Skeletal muscle satellite cell (primary cell): Measurements from ENCODE around the gene STRBP.
"Not testable (repeated sequence)": the region's sequence is repeated elsewhere in the genome, so short reads cannot be mapped to it uniquely, and the experiment has no call there.

Source experiments
- H3K27me3 ChIP-seq: 2 replicates; pipeline ENCODE4 v1.7.0; 2013; ENCODE audit warnings: low read length; ENCODE audit not compliant: control insufficient read depth, insufficient read depth
- H3K36me3 ChIP-seq: 2 replicates; pipeline ENCODE4 v1.7.0; 2013; ENCODE audit warnings: mild to moderate bottlenecking, control low read depth, low read length; ENCODE audit not compliant: insufficient read depth
- H3K4me1 ChIP-seq: 2 replicates; pipeline ENCODE4 v1.7.0; 2013; ENCODE audit warnings: low read length; ENCODE audit not compliant: control insufficient read depth, insufficient read depth
- H3K4me2 ChIP-seq: 2 replicates; pipeline ENCODE4 v1.7.0; 2013; ENCODE audit warnings: mild to moderate bottlenecking, low read length
- H3K4me3 ChIP-seq: 2 replicates; pipeline ENCODE4 v1.7.0; 2013; ENCODE audit warnings: low read length
- H3K9ac ChIP-seq: 2 replicates; pipeline ENCODE4 v1.7.0; 2013; ENCODE audit warnings: mild to moderate bottlenecking, low read depth, low read length, moderate library complexity
- H3K9me3 ChIP-seq: replicated peaks from 2 replicates; pipeline ENCODE4 v1.7.0; 2013; ENCODE audit warnings: mild to moderate bottlenecking, control low read depth, low read length

STRBP gene

DNA sequence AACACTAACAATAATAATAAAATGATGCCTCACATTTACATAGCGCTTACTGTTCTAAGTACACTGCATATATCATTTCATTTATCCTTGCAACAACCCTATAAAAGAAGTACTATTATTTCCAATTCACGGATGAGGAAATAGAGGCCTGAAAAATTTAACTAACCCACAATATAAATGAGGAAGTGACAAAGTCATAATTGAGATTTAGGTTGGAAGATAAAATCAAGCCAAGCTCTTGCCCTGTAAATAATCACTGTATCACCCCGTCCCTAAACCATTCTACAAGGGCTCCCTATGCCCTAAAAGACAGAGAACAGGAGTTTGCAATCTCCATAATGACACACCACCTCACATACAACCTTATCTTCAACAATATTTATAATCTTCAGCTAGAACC, 49.6 kb downstream of the STRBP start:
- Histone ChIP-seq H3K9me3 (no peaks in the 10 kb centered on the region), H3K4me2 (no peak overlapping the region), H3K4me3 (no peak overlapping the region)

GRCh38 chr9:123217128-123217654, 51.2 kb downstream of the STRBP start:
- no peaks in the 10 kb centered on the region for H3K9me3 ChIP-seq
- H3K27me3 ChIP-seq = no peaks in the 10 kb centered on the region
- H3K9ac ChIP-seq = no peak overlapping the region
- H3K4me1 ChIP-seq = peaks cover 11% of the 10 kb centered on the region
- no peaks in the 10 kb centered on the region for H3K36me3 ChIP-seq
- H3K4me3 ChIP-seq = no peak overlapping the region
- H3K4me2 ChIP-seq = peak overlapping the region; percentile 25

More for the DNA sequence above, 49.6 kb downstream of the STRBP start:
- H3K4me1 ChIP-seq = peaks cover 11% of the 10 kb centered on the region
- no peaks in the 10 kb centered on the region for H3K27me3 ChIP-seq
- no peak overlapping the region for H3K9ac ChIP-seq
- no peaks in the 10 kb centered on the region for H3K36me3 ChIP-seq

- Histone ChIP-seq H3K27me3 (no peaks in the 10 kb centered on the region), H3K4me2 (no peak overlapping the region), H3K9ac (no peak overlapping the region), H3K4me1 (peaks cover 11% of the 10 kb centered on the region), H3K9me3 (no peaks in the 10 kb centered on the region), H3K36me3 (no peaks in the 10 kb centered on the region), H3K4me3 (no peak overlapping the region)
Observed at GRCh38 chr9:123216251-123216797, 52.1 kb downstream of the STRBP start.

DNA sequence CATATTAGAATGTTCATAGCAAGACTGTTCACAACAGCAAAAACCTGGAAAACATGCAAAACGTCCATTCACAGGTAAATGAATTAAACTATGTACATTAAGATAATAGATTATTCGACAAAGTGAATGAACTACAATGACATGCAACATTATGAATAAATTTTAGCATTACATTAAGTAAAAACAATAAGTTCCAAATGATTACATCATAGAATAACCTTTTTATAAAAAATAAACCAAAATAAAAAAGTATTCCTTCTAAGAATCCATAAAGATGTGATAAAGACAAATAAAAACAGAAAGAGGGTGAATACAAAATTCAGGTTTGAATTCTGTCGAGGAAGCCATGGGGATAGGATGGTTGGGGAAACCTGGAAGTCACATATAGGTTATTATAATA, 57.3 kb downstream of the STRBP start:
- Histone ChIP-seq H3K4me3 (no peak overlapping the region), H3K36me3 (no peaks in the 10 kb centered on the region), H3K27me3 (no peaks in the 10 kb centered on the region), H3K9ac (no peak overlapping the region), H3K4me1 (no peaks in the 10 kb centered on the region), H3K9me3 (no peaks in the 10 kb centered on the region), H3K4me2 (no peak overlapping the region)

DNA sequence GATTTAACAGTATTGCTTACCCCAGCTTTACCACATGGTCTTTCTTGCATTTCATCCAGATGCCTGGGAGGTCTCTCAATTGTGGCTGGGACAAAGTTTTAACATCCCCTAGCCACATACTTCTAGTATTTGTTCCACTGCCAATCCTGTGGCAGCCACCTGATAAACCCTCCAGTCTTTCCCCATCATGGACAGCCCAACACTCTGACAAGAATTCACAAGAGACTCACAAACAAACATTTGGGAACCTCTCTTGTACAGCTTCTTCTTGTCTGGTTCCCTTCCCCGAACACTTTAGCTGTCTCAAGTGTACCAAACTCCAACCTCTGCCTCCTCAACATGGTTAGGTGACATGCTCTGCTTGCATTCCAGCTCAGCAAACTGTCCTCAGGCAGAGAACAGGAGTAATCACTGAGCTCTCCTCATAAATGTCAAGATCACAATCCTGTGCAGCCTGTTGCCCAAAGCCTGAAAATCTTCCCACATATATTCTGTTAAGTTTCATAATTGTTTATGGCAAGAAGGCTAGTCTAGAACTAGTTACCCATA, 59.7 kb downstream of the STRBP start:
- Histone ChIP-seq H3K9me3 (no peaks in the 10 kb centered on the region), H3K9ac (no peak overlapping the region), H3K36me3 (no peaks in the 10 kb centered on the region), H3K27me3 (no peaks in the 10 kb centered on the region), H3K4me1 (no peaks in the 10 kb centered on the region), H3K4me2 (no peak overlapping the region), H3K4me3 (no peak overlapping the region)

- no peak overlapping the region for H3K4me3 ChIP-seq
- no peak overlapping the region for H3K9ac ChIP-seq
- no peaks in the 10 kb centered on the region for H3K27me3 ChIP-seq
- no peaks in the 10 kb centered on the region for H3K36me3 ChIP-seq
- no peaks in the 10 kb centered on the region for H3K9me3 ChIP-seq
- no peak overlapping the region for H3K4me2 ChIP-seq
- H3K4me1 ChIP-seq = no peaks in the 10 kb centered on the region
Observed at GRCh38 chr9:123206065-123206464, 62.3 kb downstream of the STRBP start.

DNA sequence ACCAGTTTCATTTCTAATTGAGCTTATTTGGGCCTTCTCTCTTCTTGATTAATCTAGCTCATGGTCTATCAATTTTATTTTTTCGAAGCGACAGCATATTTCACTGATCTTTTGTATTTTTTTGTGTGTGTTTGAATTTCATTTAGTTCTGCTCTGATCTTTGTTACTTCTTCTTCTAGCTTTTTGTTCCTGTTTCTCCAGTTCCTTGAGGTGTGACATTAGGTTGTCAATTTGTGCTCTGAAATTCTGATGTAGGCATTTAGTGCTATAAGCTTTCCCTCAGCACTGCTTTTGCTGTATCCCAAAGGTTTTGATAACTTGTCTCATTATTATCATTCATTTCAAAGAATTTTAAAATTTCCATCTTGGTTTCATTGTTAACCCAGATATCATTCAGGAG, 67.3 kb downstream of the STRBP start:
- H3K4me1 ChIP-seq = no peaks in the 10 kb centered on the region
- H3K4me2 ChIP-seq = no peak overlapping the region
- H3K9me3 ChIP-seq = no peaks in the 10 kb centered on the region
- no peak overlapping the region for H3K4me3 ChIP-seq
- H3K36me3 ChIP-seq = no peaks in the 10 kb centered on the region
- no peak overlapping the region for H3K9ac ChIP-seq
- H3K27me3 ChIP-seq = no peaks in the 10 kb centered on the region

DNA sequence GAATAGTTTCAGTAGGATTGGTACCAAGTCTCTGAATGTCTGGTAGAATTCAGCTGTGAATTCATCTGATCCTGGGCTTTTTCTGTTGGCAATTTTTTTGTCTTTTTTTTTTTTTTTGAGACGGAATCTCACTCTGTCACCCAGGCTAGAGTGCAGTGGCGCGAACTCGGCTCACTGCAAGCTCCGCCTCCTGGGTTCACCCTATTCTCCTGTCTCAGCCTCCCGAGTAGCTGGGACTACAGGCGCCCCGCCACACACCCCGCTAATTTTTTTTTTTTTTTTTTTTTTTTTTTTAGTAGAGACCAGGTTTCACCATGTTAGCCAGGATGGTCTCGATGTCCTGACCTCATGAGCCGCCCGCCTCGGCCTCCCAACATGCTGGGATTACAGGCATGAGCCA, 67.9 kb downstream of the STRBP start:
- not testable (repeated sequence) for H3K4me2 ChIP-seq, H3K36me3 ChIP-seq, H3K9ac ChIP-seq, H3K4me3 ChIP-seq, H3K9me3 ChIP-seq, H3K27me3 ChIP-seq, H3K4me1 ChIP-seq

DNA sequence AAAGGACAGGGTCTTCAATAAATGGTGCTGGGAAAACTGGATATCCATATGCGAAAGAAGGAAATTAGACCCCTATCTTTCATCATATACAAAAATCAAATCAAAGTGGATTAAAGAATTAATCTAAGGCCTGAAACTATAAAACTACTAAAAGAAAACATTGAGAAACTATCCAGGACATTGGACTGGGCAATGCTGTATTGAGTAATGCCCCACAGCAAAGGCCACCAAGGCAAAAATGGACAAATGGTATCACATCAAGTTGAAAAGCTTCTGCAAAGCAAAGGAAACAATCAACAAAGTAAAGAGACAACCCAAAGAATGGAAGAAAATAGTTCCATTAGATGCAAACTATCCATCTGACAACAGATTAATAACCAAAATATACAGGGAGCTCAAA, 72.3 kb downstream of the STRBP start:
- Histone ChIP-seq H3K4me3 (no peak overlapping the region), H3K36me3 (no peaks in the 10 kb centered on the region), H3K4me1 (no peaks in the 10 kb centered on the region), H3K27me3 (no peaks in the 10 kb centered on the region), H3K4me2 (no peak overlapping the region), H3K9me3 (no peaks in the 10 kb centered on the region), H3K9ac (no peak overlapping the region)

DNA sequence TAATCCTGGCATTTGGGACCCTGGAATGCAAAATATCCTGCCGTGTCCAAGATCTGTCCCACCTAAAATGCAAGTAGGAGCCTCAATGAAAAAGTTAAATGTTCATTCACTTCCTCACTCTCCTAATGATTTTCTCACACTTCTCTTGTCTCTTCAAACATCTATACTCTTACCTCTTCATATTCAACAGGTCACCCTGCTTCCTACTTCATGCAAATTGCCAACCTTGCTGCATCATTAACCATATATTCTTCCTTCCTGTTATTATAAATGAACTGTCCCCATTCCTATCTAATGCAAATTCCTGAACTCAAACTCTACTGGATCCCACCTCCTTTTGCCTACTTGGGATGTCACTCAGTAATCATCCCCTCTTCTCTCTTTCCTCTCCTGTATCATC, 74.4 kb downstream of the STRBP start:
- no peak overlapping the region for H3K4me3 ChIP-seq

GRCh38 chr9:123191680-123192079, 76.7 kb downstream of the STRBP start:
- Histone ChIP-seq H3K4me3 (no peak overlapping the region), H3K4me2 (no peak overlapping the region), H3K9me3 (no peaks in the 10 kb centered on the region), H3K36me3 (no peaks in the 10 kb centered on the region), H3K27me3 (no peaks in the 10 kb centered on the region), H3K9ac (no peak overlapping the region), H3K4me1 (no peaks in the 10 kb centered on the region)

More for the DNA sequence above, 74.4 kb downstream of the STRBP start:
- H3K27me3 ChIP-seq = no peaks in the 10 kb centered on the region
- H3K4me2 ChIP-seq = no peak overlapping the region
- H3K9me3 ChIP-seq = no peaks in the 10 kb centered on the region
- no peaks in the 10 kb centered on the region for H3K36me3 ChIP-seq
- no peak overlapping the region for H3K9ac ChIP-seq
- H3K4me1 ChIP-seq = no peaks in the 10 kb centered on the region

GRCh38 chr9:123191260-123191659, 77.1 kb downstream of the STRBP start:
- H3K4me3 ChIP-seq = no peak overlapping the region
- H3K4me2 ChIP-seq = no peak overlapping the region
- no peak overlapping the region for H3K9ac ChIP-seq
- no peaks in the 10 kb centered on the region for H3K9me3 ChIP-seq
- no peaks in the 10 kb centered on the region for H3K27me3 ChIP-seq
- no peaks in the 10 kb centered on the region for H3K36me3 ChIP-seq
- H3K4me1 ChIP-seq = no peaks in the 10 kb centered on the region
